Naive thymus-derived CD8-positive, alpha-beta T cell (primary cell): ENCODE measurements around the gene TAF6. TPM values are rescaled to one million over a fixed set of nuclear protein-coding genes. Genes with fewer than 3 reads are reported as not detected.

Source experiments
- ATAC-seq, 2 donors: fragments of 150-1000 bp; cut with Tn5 transposase in 1 of 2; sonication (Bioruptor Pico), chemical (Tn5 transposase) in 1 of 2; 1 replicate in 1 of 2; 2 replicates in 1 of 2; pipeline ENCODE4 v1.10.0; 2021; ENCODE audit warnings: mild to moderate bottlenecking in 2 of 2, moderate library complexity in 2 of 2
- POLR2A ChIA-PET: fragments of 350-600 bp; sonication (Branson Sonifier 250); formaldehyde crosslinking; loops from one replicate; lab custom pipeline; 2021; ENCODE audit warnings: antibody characterized with exemption; lab: Charles Lee
- DNase-seq, 10 donors: peaks; one replicate each; pipeline versions ENCODE4 v3.0.0 to v3.0.0-alpha.2; 2020 to 2022
- H3K27ac Mint-ChIP-seq, 10 donors: one replicate each; pipeline ENCODE4 v1.8.0; 2020 to 2022; ENCODE audit warnings: mild to moderate bottlenecking in 10 of 10, mixed read lengths in 10 of 10, moderate library complexity in 4 of 10, inconsistent platforms in 1 of 10
- H3K27me3 Mint-ChIP-seq, 5 donors: one replicate each; pipeline ENCODE4 v1.8.0; 2021 to 2022; ENCODE audit warnings: mixed read lengths in 5 of 5
- H3K36me3 Mint-ChIP-seq, 3 donors: one replicate each; pipeline ENCODE4 v1.8.0; 2020 to 2022; ENCODE audit warnings: mixed read lengths in 3 of 3, mild to moderate bottlenecking in 2 of 3, inconsistent platforms in 1 of 3
- H3K4me1 Mint-ChIP-seq, 4 donors: one replicate each; pipeline ENCODE4 v1.8.0; 2021 to 2022; ENCODE audit warnings: mixed read lengths in 4 of 4
- H3K4me3 Mint-ChIP-seq, 10 donors: one replicate each; pipeline ENCODE4 v1.8.0; 2020 to 2022; ENCODE audit warnings: mild to moderate bottlenecking in 10 of 10, mixed read lengths in 10 of 10, moderate library complexity in 6 of 10, inconsistent platforms in 1 of 10
- H3K9me3 Mint-ChIP-seq, 9 donors: one replicate each; pipeline ENCODE4 v1.8.0; 2020 to 2022; ENCODE audit warnings: mixed read lengths in 9 of 9, mild to moderate bottlenecking in 3 of 9, inconsistent platforms in 1 of 9, moderate library complexity in 1 of 9
- polyA plus RNA-seq, 3 donors: library from polyadenylated mRNA; unstranded; fragments of 300-500 nt; fragmentation: Illumina TruSeq; gene quantifications; one replicate each; pipeline ENCODE4 v1.2.3, GENCODE V29; 2021
- total RNA-seq, 8 experiments: library from RNA in 2 of 8; stranded (reverse) in 2 of 8; gene quantifications; one replicate each; pipeline ENCODE4 v1.2.3 and lab custom pipeline; 2021 to 2026

The TAF6 gene
- total and polyA plus RNA-seq, 5 experiments from 2014 or later: 21.3 to 68.7 (median 39.0) TPM

DNA sequence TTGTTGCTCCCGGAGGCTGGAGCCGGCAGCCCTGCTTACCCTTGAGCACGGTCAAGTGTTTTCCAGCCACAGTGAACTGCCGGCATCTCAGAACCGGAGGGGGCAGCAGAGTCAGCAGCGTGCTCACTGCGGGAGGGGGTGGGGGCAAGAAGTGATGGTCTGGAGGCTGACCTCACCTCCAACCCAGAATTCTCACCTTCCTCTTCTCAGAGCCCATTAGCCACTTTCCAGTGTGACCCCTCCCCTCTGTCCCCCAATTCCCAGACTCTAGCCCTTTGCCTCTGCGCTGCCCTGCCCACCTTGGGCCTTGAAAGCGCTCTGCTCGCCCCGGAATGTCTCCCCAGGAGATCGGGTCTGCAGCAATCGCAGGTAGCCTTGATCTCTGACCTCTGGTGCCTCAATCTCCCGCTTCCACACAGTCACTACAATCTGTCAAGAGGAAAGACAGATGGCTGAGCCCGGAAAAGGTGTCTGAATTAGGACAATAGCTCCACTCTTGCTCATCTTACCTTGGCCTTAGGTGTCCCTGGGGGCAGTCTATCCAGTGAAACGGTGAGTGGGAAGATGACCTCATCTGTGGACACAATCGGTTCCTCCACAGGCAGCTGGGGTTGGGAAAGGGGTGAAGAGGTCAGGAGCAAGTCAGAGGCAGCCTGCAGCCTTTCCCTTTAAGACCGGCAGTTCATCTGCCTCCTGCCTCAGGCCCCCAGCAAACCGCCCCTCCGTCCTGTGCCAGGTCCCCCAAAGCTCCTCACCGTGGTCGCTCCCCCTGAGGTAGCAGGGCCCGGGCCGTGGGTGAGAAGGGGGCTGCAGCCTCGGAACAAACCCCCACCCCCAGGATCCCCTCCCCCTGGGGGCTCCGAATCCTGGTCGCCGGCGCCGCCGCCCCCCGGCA lies 38.4 kb upstream of the TAF6 start:
- Mint-ChIP-seq H3K27ac (peak overlapping the region; percentile 77 to 95 (median 92)), H3K4me3 (peak overlapping the region; percentile 79 to 89 (median 86)), H3K4me1 (peaks cover 15 to 60% (median 52%) of the 10 kb centered on the region in 4 donors), H3K36me3 (peaks cover 0 to 43% (median 2%) of the 10 kb centered on the region in 3 donors), H3K27me3 (no peaks in the 10 kb centered on the region), H3K9me3 (no peaks in the 10 kb centered on the region)
- POLR2A ChIA-PET: interaction anchor here (0.7 to 18.7 kb wide), 11 partner anchors 4 to 63 kb away, joined by 3 to 358 read pairs (median 7); partner anchors contain the start of genes GAL3ST4, GPC2, LAMTOR4 and MBLAC1
- peak in 1 of 2 donors; percentile 5 for ATAC-seq
- DNase-seq: no peak

DNA sequence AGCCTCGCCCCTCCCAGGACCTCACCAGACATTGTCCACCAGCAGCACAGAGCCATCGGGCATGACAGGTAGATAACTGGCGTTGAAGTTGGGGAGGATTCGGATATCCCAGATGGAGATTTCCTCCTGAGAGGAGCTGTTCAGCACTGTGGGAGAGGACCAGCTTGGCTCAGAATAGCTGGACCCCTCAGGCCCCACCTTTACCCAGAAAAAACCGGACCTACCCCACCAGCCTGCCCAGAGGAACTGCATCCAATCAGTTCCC lies 37.8 kb upstream of the TAF6 start:
- Mint-ChIP-seq H3K27ac (peak overlapping the region; percentile 77 to 94 (median 90)), H3K36me3 (peaks cover 0 to 49% (median 8%) of the 10 kb centered on the region in 3 donors), H3K27me3 (no peaks in the 10 kb centered on the region), H3K4me3 (peak overlapping the region; percentile 79 to 89 (median 86)), H3K9me3 (no peaks in the 10 kb centered on the region), H3K4me1 (peaks cover 19 to 65% (median 56%) of the 10 kb centered on the region in 4 donors)
- DNase-seq: no peak
- no peak for ATAC-seq
- POLR2A ChIA-PET: interaction anchor here (0.9 to 18.7 kb wide), 8 partner anchors 4 to 272 kb away, joined by 3 to 358 read pairs (median 10); partner anchors contain the start of genes GAL3ST4, GPC2, LAMTOR4 and MBLAC1

DNA sequence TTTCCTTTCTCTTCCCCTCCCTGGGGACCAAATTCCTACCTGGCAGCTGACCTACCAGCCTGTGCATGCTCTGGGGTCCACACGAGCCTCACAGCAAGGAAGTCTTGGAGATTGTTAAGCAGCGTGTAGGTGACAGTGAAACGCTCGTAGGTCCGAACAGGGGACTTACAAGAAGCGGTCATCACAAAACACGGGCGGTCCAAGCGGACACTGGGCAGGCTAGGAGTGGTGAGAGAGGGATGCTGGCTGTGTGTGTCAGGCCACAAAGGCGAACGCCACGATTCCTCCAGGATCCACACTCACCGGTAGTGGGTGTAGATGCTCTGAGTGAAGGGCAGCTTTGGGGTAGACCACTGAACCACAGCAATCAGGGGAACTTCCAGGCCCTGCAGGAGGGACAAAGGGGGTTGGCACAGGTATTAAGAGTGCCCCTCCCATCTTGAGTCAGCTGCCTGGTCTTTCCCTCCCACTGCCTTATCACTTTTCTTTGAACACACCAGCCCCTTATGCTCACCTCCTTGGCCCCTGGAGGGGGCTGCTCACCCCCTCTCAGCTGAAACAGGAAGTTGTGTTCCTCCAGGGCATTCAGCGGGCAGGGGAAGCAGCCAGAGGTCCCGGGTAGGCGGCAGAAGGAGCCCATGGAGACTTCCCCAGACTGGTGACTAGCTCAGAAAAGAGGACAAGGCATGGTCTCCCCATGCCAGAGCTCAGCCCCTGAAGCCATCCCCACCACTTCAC lies 37.3 kb upstream of the TAF6 start:
- Mint-ChIP-seq H3K4me1 (peaks cover 18 to 65% (median 59%) of the 10 kb centered on the region in 4 donors), H3K27me3 (no peaks in the 10 kb centered on the region), H3K4me3 (peak overlapping the region; percentile 79 to 89 (median 86)), H3K27ac (peak overlapping the region; percentile 77 to 94 (median 90)), H3K9me3 (no peaks in the 10 kb centered on the region), H3K36me3 (peaks cover 0 to 54% (median 9%) of the 10 kb centered on the region in 3 donors)
- POLR2A ChIA-PET: interaction anchor here (0.6 to 18.7 kb wide), 11 partner anchors 3 to 272 kb away, joined by 3 to 358 read pairs (median 5); partner anchors contain the start of genes GAL3ST4, GPC2, LAMTOR4 and MBLAC1
- ATAC-seq: peak; percentile 37 to 76
- peak in 5 of 10 donors; percentile 34 to 55 (median 51) for DNase-seq

DNA sequence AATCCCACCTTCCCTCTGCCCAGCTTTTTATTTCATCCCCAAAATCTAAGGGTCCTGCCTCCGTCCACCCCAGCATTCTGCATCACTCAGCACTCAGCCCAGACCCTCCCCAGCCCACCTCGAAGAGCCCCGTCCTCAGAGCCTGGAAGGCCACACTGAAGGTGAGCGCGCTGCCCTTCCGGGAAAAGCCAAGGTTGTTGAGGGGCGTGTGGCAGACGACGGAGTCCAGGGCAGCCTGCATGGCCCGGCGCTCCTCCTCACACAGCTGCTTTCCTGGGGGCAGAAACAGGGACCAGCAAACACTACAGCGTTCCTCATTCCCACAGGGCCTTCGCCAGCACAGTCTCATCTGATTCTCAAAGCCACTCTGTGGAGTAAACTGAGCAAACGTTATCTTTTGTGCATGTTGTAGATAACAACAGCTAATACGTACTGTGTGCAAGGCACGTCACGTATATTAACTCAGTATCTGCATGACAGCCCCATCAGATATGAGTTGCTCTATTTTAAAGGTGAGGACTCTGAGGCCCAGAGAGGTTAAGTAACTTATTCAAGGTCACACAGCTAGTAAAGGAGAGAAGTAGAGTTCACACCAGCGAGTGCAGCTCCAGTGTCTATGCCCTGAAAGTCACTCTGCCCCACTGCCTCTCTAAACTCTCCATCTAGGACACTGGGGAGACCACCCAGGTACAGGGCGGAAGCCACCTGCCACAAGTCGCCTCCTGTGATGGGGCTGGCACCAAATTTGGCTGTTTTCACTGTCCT lies 36.6 kb upstream of the TAF6 start:
- Mint-ChIP-seq H3K9me3 (no peaks in the 10 kb centered on the region), H3K36me3 (peaks cover 0 to 56% (median 9%) of the 10 kb centered on the region in 3 donors), H3K4me3 (peak overlapping the region in 8 of 10 donors; percentile 27 to 89 (median 74)), H3K27ac (peak overlapping the region in 9 of 10 donors; percentile 65 to 94 (median 90)), H3K4me1 (peaks cover 18 to 68% (median 59%) of the 10 kb centered on the region in 4 donors), H3K27me3 (no peaks in the 10 kb centered on the region)
- ATAC-seq (no peak), DNase-seq (no peak)
- POLR2A ChIA-PET: interaction anchor here (0.6 to 18.7 kb wide), 8 partner anchors 2 to 273 kb away, joined by 3 to 358 read pairs (median 3); partner anchors contain the start of genes GAL3ST4, GPC2, LAMTOR4 and STAG3

DNA sequence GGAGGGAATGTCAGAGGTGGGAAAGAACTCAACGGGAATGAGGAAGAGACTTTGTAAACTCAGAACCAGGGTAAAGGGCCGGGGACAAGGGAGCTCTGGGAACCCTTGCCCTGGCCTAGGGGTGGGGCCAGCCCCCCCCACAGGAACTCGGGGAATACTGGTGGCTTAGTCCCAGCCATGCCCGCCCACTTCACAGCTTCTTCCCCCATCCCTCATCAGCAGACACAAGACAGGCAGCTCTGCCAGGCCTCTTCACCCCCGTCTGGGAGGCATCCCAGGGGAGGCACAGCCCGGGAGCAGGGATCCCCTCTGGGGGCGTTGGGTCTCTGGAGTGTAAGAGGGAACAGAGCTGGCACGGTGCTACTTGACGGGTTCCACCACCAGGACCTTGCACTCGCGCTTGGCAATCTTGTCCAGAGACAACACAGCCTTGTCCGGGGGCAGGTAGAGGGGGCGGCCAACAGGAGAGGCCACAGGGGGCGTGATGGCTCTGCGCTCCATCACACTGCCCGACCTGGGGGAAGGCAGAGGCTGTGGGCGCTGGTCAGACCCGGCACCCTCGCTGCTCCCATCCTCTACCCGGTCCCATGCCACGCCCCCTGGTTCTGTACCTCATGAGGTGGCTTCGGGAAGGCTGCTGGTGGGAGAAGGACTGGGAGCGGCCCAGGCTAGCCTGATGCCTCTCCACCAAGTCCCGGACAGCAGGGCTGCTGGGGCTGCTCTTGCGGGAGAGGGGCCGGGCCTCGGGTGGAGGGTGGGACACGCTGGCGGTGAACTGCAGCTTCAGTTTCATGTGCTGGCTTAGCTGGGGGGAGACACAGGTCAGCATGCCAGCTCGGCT lies 35.7 kb upstream of the TAF6 start:
- POLR2A ChIA-PET: interaction anchor here (1.0 to 17.8 kb wide), 4 partner anchors 10 to 117 kb away, joined by 3 to 358 read pairs (median 95); partner anchors contain the start of genes GAL3ST4, GPC2, STAG3 and TRAPPC14

DNA sequence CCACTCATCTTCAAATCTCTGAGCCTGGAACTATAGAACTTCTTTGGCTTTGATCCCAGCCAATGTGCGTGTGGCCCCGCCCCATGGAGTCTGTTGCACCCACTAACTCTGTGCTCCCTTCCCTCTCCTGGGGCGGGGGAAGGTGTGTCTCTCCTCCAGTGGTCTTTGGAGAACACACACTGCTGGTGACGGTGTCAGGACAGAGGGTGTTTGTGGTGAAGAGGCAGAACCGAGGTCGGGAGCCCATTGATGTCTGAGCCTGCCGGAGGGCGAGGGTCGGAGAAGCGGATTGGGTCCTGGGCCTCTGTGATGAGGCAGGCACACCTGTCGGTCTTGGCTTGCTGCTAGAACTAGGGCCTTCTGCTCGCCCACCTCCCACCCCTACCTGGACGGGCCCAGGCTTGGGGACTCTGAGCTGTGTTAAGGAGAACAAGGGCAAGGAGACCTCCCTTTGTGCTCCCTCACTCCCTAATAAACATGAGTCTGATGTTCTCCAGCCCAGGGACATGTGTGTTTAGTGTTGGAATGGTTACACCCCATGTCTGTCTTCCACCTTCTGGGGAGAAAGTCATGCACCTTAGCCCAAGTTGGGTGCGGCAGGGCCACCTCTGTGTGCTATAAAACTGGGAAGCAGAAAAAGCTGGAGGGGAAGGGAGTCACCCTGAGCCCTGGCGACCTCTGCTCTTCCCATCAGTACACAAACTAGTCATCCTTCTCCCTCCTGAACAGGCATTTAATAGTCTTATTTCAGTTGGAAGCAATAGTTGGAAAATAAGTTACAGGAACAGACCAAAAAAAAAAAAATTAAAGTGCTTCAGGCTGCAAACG lies 34.8 kb upstream of the TAF6 start:
- H3K9me3 Mint-ChIP-seq: no peaks in the 10 kb centered on the region
- no peak for DNase-seq
- peaks cover 23 to 74% (median 61%) of the 10 kb centered on the region in 4 donors for H3K4me1 Mint-ChIP-seq
- ATAC-seq: no peak
- peak overlapping the region; percentile 41 to 83 (median 68) for H3K27ac Mint-ChIP-seq
- peak overlapping the region in 2 of 10 donors; percentile 15 to 62 for H3K4me3 Mint-ChIP-seq
- peaks cover 0 to 63% (median 9%) of the 10 kb centered on the region in 3 donors for H3K36me3 Mint-ChIP-seq
- POLR2A ChIA-PET: interaction anchor here (1.8 to 17.8 kb wide), 3 partner anchors 11 to 25 kb away, joined by 6 to 358 read pairs (median 187); partner anchors contain the start of genes GAL3ST4, GPC2, STAG3 and TRAPPC14
- H3K27me3 Mint-ChIP-seq: no peaks in the 10 kb centered on the region

More for the DNA sequence above, 35.7 kb upstream of the TAF6 start:
- Mint-ChIP-seq H3K27me3 (no peaks in the 10 kb centered on the region), H3K36me3 (peaks cover 0 to 63% (median 9%) of the 10 kb centered on the region in 3 donors), H3K4me3 (peak overlapping the region in 3 of 10 donors; percentile 13 to 33 (median 29)), H3K9me3 (no peaks in the 10 kb centered on the region), H3K27ac (peak overlapping the region in 5 of 10 donors; percentile 63 to 90 (median 70)), H3K4me1 (peaks cover 23 to 74% (median 66%) of the 10 kb centered on the region in 4 donors)
- no peak for DNase-seq
- ATAC-seq: no peak

DNA sequence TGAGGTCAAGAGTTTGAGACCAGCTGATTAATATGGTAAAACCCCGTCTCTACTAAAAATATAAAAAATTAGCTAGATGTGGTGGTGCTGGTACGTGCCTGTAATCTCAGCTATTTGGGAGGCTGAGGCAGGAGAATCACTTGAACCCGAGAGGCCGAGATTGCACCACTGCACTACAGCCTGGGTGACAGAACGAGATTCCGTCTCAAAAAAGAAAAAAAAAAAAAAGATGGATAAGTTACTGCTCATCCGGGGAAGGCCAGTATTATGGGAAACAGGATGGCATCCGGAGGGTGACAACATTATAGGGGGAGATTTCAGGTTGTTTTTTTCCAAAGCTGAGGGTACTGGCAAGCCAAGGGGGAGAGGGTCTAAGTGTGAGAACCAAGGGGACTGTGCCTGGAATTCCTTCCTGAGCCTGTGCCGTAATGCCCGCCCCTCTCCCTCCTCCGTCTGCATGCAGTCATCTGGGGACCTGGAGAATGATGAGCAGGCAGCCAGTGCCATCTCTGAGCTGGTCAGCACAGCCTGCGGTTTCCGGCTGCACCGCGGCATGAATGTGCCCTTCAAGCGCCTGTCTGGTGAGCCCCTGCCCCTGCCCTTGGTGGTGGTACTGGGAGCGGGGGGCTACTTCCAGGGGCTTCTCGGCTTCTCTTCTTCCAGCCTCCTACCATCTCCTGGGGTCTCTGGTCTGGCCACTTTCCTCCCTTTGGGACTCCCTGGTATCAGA lies 33.9 kb upstream of the TAF6 start:
- H3K36me3 Mint-ChIP-seq: peaks cover 0 to 63% (median 9%) of the 10 kb centered on the region in 3 donors
- H3K27me3 Mint-ChIP-seq: no peaks in the 10 kb centered on the region
- peak overlapping the region in 9 of 10 donors; percentile 31 to 91 (median 85) for H3K27ac Mint-ChIP-seq
- H3K4me3 Mint-ChIP-seq: peak overlapping the region in 1 of 10 donors; percentile 15
- peaks cover 30 to 78% (median 65%) of the 10 kb centered on the region in 4 donors for H3K4me1 Mint-ChIP-seq
- POLR2A ChIA-PET: interaction anchor here (1.8 to 17.8 kb wide), 3 partner anchors 11 to 26 kb away, joined by 6 to 358 read pairs (median 187); partner anchors contain the start of genes GAL3ST4, GPC2, STAG3 and TRAPPC14
- no peaks in the 10 kb centered on the region for H3K9me3 Mint-ChIP-seq
- DNase-seq (no peak), ATAC-seq (no peak)

DNA sequence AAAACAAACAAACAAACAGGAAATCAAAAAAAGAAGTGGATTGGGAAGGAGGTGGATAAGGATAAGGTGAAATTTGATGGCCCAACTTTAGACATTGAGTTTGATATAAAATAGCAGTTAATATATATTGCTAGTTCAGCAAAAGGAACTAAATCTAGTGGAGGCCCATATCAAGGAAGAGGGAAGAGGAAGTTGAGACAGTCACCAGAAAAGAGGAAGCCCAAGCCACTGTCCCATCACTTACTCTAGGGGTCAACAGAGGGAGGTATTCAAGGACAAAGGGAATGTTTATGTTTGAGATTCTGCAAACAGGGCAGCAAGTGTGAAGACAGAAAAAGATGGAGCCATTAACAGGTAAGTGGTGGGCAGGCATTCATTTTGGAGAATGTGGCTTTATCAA lies 33.2 kb upstream of the TAF6 start:
- POLR2A ChIA-PET: interaction anchor here (0.7 to 17.8 kb wide), 5 partner anchors 10 to 601 kb away, joined by 3 to 358 read pairs (median 6); partner anchors contain the start of genes FAM200A, GAL3ST4, GPC2 and STAG3
- H3K36me3 Mint-ChIP-seq: peaks cover 0 to 60% (median 9%) of the 10 kb centered on the region in 3 donors
- no peaks in the 10 kb centered on the region for H3K9me3 Mint-ChIP-seq
- H3K27me3 Mint-ChIP-seq: no peaks in the 10 kb centered on the region
- peak overlapping the region in 5 of 10 donors; percentile 28 to 66 (median 51) for H3K4me3 Mint-ChIP-seq
- DNase-seq (no peak), ATAC-seq (no peak)
- peaks cover 27 to 75% (median 61%) of the 10 kb centered on the region in 4 donors for H3K4me1 Mint-ChIP-seq
- H3K27ac Mint-ChIP-seq: peak overlapping the region; percentile 48 to 91 (median 85)

DNA sequence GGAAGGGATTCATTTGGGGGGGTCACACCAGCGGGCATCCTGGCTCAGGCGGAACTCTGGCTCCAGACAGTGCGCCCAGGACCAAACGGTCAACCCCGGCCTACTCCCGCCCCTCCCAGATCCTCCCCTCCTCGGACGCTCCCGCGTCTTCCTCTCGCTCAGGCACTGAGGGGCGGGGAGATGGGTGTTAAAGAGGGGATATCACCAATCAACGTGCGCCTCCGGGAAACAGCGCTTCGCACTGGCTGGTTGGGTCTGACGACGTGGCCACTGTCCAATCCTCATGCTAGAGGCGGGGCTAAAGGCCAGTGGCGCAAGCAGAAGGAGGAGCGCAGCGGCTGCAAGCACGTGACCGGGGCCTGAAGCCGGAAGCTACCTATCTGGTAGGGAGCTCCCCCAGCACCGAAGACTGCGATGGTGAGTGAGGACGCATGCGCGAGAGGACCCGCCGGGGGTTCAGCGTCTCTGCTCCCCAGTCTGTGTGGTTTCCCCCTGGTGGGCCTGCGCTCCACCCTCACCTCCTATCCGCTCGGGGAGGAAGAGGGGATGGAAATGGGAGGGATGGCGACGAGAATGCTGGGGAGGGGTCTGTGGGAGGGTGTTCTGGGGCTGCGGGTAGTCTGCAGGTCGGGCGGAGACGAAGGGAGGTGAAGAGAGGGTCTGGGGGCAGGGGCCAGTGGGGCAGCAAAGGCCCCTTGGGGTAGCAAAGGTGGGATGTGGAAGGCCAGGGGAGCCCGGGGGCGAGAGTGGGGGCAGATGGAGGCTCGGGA lies 29.6 kb upstream of the TAF6 start, which contains the start of gene LAMTOR4:
Gene LAMTOR4, plus strand, starts transcription at position 360 of the 770 bp plus-strand sequence. Its CDS starts 55 bp downstream, at position 415.
- peak within 1 kb of the TSS; percentile 89 to 99 (median 94) for H3K4me3 Mint-ChIP-seq
- ATAC-seq (peak; percentile 94 to 96), DNase-seq (peak; percentile 88 to 99 (median 98))
- peak within 1 kb of the TSS; percentile 96 to 99 (median 98) for H3K27ac Mint-ChIP-seq
- peaks cover 0 to 31% (median 7%) of the 10 kb centered on the region in 3 donors for H3K36me3 Mint-ChIP-seq
- H3K27me3 Mint-ChIP-seq: no peaks in the 10 kb centered on the region
- POLR2A ChIA-PET: interaction anchor here (0.6 to 16.1 kb wide), 31 partner anchors 10 to 1104 kb away, joined by 3 to 358 read pairs (median 4); partner anchors contain the start of genes CNPY4, COPS6, GAL3ST4 and GPC2
- peaks cover 20 to 47% (median 37%) of the 10 kb centered on the region in 4 donors for H3K4me1 Mint-ChIP-seq
- H3K9me3 Mint-ChIP-seq: no peaks in the 10 kb centered on the region
